Erythroblast (primary cell): Measurements from ENCODE around the gene ANKS3.

Source experiments
- GATA1 ChIP-seq: IDR thresholded peaks from 2 replicates; pipeline ENCODE4 v1.6.1; 2011; ENCODE audit warnings: low read depth, mild to moderate bottlenecking, control low read depth, low read length, moderate library complexity
- POLR2A ChIP-seq: IDR thresholded peaks from 2 replicates; pipeline ENCODE4 v1.6.1; 2011; ENCODE audit warnings: mild to moderate bottlenecking, low read length

DNA sequence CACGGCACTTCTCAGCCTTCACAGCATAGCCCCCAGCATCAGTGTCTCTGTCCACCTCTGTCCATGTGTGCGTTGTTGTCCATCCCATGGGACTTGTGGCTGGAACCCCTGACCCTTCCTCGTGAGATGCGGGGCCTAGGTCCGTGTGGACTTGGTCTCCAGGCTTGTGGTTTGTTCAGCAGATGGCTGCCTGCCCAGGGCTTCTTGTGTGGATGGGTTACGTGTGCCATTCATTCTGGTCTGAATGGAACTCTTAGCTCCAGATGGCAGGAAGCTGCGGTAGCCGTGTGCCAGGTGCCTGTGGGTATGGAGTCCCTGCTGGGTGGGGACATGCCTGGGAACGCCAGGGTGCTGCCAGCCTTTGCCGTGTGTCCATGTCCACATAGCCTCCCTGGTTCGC is 72.4 kb downstream of the ANKS3 start:
- no peak for TF ChIP-seq POLR2A
- TF ChIP-seq GATA1: no peak
